Measurements from ENCODE around the gene SMC2. TPM values are rescaled to one million over a fixed set of nuclear protein-coding genes. Genes with fewer than 3 reads are reported as not detected.

Gene SMC2
- polyA plus RNA-seq, 2 of the 4 experiments (the other 2 are of a cell fraction), result 33.9 to 43.3 TPM

DNA sequence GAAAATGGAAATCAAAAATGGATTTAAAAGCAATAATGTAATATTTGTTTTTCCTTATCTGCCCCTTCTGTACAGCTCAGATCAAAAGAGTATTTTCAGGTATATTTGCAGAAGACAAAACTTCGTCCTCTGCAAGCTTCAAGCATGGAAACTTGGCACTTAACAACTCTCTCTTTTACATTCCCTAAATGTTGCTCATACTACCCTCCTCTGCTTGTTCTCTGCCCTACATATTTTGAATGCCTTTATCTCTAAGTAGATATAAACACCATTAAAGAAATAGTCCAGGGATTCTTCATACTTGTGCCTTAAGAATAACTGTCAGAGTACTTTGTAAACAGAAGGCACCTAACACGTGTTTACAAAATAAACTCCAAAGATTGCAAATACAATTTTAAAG is 19.2 kb upstream of the SMC2 start (continued):
- TF ChIP-seq, protein P1, sequence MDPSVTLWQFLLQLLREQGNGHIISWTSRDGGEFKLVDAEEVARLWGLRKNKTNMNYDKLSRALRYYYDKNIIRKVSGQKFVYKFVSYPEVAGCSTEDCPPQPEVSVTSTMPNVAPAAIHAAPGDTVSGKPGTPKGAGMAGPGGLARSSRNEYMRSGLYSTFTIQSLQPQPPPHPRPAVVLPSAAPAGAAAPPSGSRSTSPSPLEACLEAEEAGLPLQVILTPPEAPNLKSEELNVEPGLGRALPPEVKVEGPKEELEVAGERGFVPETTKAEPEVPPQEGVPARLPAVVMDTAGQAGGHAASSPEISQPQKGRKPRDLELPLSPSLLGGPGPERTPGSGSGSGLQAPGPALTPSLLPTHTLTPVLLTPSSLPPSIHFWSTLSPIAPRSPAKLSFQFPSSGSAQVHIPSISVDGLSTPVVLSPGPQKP (IDR thresholded peaks at IDR 0.05; ENCODE audit: low read depth, low read length), result no peak
- TF ChIP-seq, protein P2, sequence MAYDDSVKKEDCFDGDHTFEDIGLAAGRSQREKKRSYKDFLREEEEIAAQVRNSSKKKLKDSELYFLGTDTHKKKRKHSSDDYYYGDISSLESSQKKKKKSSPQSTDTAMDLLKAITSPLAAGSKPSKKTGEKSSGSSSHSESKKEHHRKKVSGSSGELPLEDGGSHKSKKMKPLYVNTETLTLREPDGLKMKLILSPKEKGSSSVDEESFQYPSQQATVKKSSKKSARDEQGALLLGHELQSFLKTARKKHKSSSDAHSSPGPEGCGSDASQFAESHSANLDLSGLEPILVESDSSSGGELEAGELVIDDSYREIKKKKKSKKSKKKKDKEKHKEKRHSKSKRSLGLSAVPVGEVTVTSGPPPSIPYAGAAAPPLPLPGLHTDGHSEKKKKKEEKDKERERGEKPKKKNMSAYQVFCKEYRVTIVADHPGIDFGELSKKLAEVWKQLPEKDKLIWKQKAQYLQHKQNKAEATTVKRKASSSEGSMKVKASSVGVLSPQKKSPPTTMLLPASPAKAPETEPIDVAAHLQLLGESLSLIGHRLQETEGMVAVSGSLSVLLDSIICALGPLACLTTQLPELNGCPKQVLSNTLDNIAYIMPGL (CRISPR knock-in tag; IDR thresholded peaks at IDR 0.05; ENCODE audit: borderline replicate concordance), result no peak
- no peak for TF ChIP-seq EHMT2 (IDR thresholded peaks at IDR 0.05; ENCODE audit: low read depth)
- no peak for TF ChIP-seq KDM5A (IDR thresholded peaks at IDR 0.05)
- TF ChIP-seq RNF2 (IDR thresholded peaks at IDR 0.05; ENCODE audit: borderline replicate concordance, low read depth), result no peak
- TF ChIP-seq HEYL (CRISPR knock-in tag; IDR thresholded peaks at IDR 0.05), result no peak
- TF ChIP-seq, protein P3, sequence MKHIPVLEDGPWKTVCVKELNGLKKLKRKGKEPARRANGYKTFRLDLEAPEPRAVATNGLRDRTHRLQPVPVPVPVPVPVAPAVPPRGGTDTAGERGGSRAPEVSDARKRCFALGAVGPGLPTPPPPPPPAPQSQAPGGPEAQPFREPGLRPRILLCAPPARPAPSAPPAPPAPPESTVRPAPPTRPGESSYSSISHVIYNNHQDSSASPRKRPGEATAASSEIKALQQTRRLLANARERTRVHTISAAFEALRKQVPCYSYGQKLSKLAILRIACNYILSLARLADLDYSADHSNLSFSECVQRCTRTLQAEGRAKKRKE (CRISPR knock-in tag; IDR thresholded peaks at IDR 0.05; ENCODE audit: low read depth), result no peak
- TF ChIP-seq POLR2A (IDR thresholded peaks at IDR 0.05; ENCODE audit: low read length), result no peak
- TF ChIP-seq KDM1A (IDR thresholded peaks at IDR 0.05; ENCODE audit: low read depth), result no peak
- no peak for TF ChIP-seq MYC (IDR thresholded peaks at IDR 0.05; ENCODE audit: borderline replicate concordance, low read length)
- TF ChIP-seq SREBF2 (IDR thresholded peaks at IDR 0.05), result no peak
- TF ChIP-seq ZNF302 (CRISPR knock-in tag; IDR thresholded peaks at IDR 0.05), result no peak
- TF ChIP-seq CHD4 (IDR thresholded peaks at IDR 0.05; ENCODE audit: borderline replicate concordance), result no peak
- no peak for TF ChIP-seq TFCP2L1 (CRISPR knock-in tag; IDR thresholded peaks at IDR 0.05)
- peak in 1 of 2 experiments; percentile 50; a peak in 1 of 5 replicates for TF ChIP-seq EP300 (IDR thresholded peaks at IDR 0.05)
- TF ChIP-seq POLR2AphosphoS2 (conservative IDR thresholded peaks at IDR 0.05; ENCODE audit: low read length), result no peak
- no peak for TF ChIP-seq FOSL2 (IDR thresholded peaks at IDR 0.05)
- TF ChIP-seq FOSL2 (CRISPR knock-in tag; IDR thresholded peaks at IDR 0.05), result peak; percentile 55
- no peak for TF ChIP-seq RAD21 (conservative IDR thresholded peaks at IDR 0.05 in 1 of 2, IDR thresholded peaks at IDR 0.05 in 1 of 2)
- peak; percentile 76; the same call in 1 of the 2 replicates for TF ChIP-seq GATA3 (IDR thresholded peaks at IDR 0.05; ENCODE audit: borderline replicate concordance)
- TF ChIP-seq CEBPB (IDR thresholded peaks at IDR 0.05), result peak in 1 of 2 experiments; percentile 6; a peak in 1 of 4 replicates
- TF ChIP-seq JUNB (IDR thresholded peaks at IDR 0.05), result peak; percentile 68
- TF ChIP-seq PHF8 (IDR thresholded peaks at IDR 0.05; ENCODE audit: borderline replicate concordance, low read depth), result no peak
- TF ChIP-seq CTCF (IDR thresholded peaks at IDR 0.05), result no peak
- TF ChIP-seq TP53 (CRISPR knock-in tag; IDR thresholded peaks at IDR 0.05), result no peak
- TF ChIP-seq HOXA7 (CRISPR knock-in tag; IDR thresholded peaks at IDR 0.05), result no peak
- no peak for TF ChIP-seq NR3C1 (IDR thresholded peaks at IDR 0.05)
- no peak for TF ChIP-seq FOSB (CRISPR knock-in tag; IDR thresholded peaks at IDR 0.05)
- no peak for TF ChIP-seq RFX5 (IDR thresholded peaks at IDR 0.05)
- TF ChIP-seq MAX (IDR thresholded peaks at IDR 0.05), result no peak
- TF ChIP-seq, protein P4, sequence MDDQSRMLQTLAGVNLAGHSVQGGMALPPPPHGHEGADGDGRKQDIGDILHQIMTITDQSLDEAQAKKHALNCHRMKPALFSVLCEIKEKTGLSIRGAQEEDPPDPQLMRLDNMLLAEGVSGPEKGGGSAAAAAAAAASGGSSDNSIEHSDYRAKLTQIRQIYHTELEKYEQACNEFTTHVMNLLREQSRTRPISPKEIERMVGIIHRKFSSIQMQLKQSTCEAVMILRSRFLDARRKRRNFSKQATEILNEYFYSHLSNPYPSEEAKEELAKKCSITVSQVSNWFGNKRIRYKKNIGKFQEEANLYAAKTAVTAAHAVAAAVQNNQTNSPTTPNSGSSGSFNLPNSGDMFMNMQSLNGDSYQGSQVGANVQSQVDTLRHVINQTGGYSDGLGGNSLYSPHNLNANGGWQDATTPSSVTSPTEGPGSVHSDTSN (IDR thresholded peaks at IDR 0.05), result no peak
- TF ChIP-seq NPAS2 (CRISPR knock-in tag; IDR thresholded peaks at IDR 0.05; ENCODE audit: borderline replicate concordance), result no peak
- TF ChIP-seq CBX2 (IDR thresholded peaks at IDR 0.05; ENCODE audit: borderline replicate concordance, low read depth), result no peak
- TF ChIP-seq HDAC2 (IDR thresholded peaks at IDR 0.05), result no peak
- no peak for TF ChIP-seq CHD2 (IDR thresholded peaks at IDR 0.05; ENCODE audit: low read length, partially characterized antibody)

Data from A549 (cell line).